HepG2 (cell line): Measurements from ENCODE around the gene ELP5. TPM values are rescaled to one million over a fixed set of nuclear protein-coding genes. Genes with fewer than 3 reads are reported as not detected.

ENCODE experiments used
- ARNT2 ChIP-seq: sonication (generic); formaldehyde crosslinking; IDR thresholded peaks from 2 replicates; pipeline ENCODE4 v1.8.0; 2022; ENCODE audit warnings: mild to moderate bottlenecking, low read depth, missing genetic modification reagents, moderate library complexity
- MEF2D ChIP-seq: sonication (generic); formaldehyde crosslinking; IDR thresholded peaks from 2 replicates; pipeline ENCODE4 v1.5.1; 2020; ENCODE audit warnings: mild to moderate bottlenecking, missing genetic modification reagents
- MTA3 ChIP-seq: sonication (generic); formaldehyde crosslinking; IDR thresholded peaks from 2 replicates; pipeline ENCODE4 v1.4.0; 2020; ENCODE audit warnings: missing genetic modification reagents
- MYC ChIP-seq: sonication (generic); formaldehyde crosslinking; IDR thresholded peaks from 2 replicates; pipeline ENCODE4 v1.9.0; 2021; ENCODE audit warnings: missing genetic modification reagents, borderline replicate concordance
- NR2C2 ChIP-seq: sonication (generic); formaldehyde crosslinking; IDR thresholded peaks from 2 replicates; pipeline ENCODE4 v1.4.0; 2020; ENCODE audit warnings: missing genetic modification reagents, mild to moderate bottlenecking, moderate library complexity, borderline replicate concordance
- ZNF20 ChIP-seq: sonication (generic); formaldehyde crosslinking; IDR thresholded peaks from 2 replicates; pipeline ENCODE4 v1.4.0; 2020; ENCODE audit warnings: mild to moderate bottlenecking, moderate library complexity, missing genetic modification reagents
- ZNF44 ChIP-seq: sonication (generic); formaldehyde crosslinking; IDR thresholded peaks from 2 replicates; pipeline ENCODE4 v1.5.1; 2020; ENCODE audit warnings: mild to moderate bottlenecking, missing genetic modification reagents
- ZNF614 ChIP-seq: IDR thresholded peaks from 2 replicates; pipeline ENCODE4 v1.6.1; 2018; ENCODE audit warnings: missing biosample characterization, missing genetic modification reagents, inconsistent platforms, borderline replicate concordance
- polyA plus RNA-seq, 8 experiments: library from polyadenylated mRNA; depleted of rRNA in 3 of 8; stranded (reverse) in 7 of 8; unstranded in 1 of 8; fragments of >200 nt; fragmentation: Illumina TruSeq in 4 of 8; extraction: Trizol in 4 of 8; gene quantifications; 2 replicates each; pipeline versions ENCODE4 v1.2.1 to v1.2.3, GENCODE V29; 2011 to 2016; ENCODE audit warnings: low read depth in 4 of 8, missing spikeins in 1 of 8, mixed read lengths in 1 of 8; ENCODE audit not compliant: insufficient read depth in 1 of 8
- total RNA-seq, 5 experiments: library from RNA; depleted of rRNA; stranded (reverse); fragments of >200 nt; fragmentation: Illumina TruSeq; extraction: Trizol; gene quantifications; 2 replicates each; pipeline ENCODE4 v1.2.3, GENCODE V29; 2016; ENCODE audit warnings: low read depth in 1 of 5
- TF ChIP-seq, protein P1 (sequence below): conservative IDR thresholded peaks from 2 replicates; pipeline ENCODE4 v1.6.1; 2018; ENCODE audit warnings: missing genetic modification reagents
- TF ChIP-seq, protein P2 (sequence below): IDR thresholded peaks from 2 replicates; pipeline ENCODE4 v1.6.1; 2018; ENCODE audit warnings: missing genetic modification reagents
- TF ChIP-seq, protein P3 (sequence below): sonication (generic); formaldehyde crosslinking; IDR thresholded peaks from 2 replicates; pipeline ENCODE4 v1.5.0; 2020; ENCODE audit warnings: mild to moderate bottlenecking, missing genetic modification reagents, moderate library complexity
- TF ChIP-seq, protein P4 (sequence below): sonication (generic); formaldehyde crosslinking; IDR thresholded peaks from 2 replicates; pipeline ENCODE4 v1.4.0; 2020; ENCODE audit warnings: missing genetic modification reagents
- TF ChIP-seq, protein P5 (sequence below): sonication (generic); formaldehyde crosslinking; IDR thresholded peaks from 2 replicates; pipeline ENCODE4 v1.8.1; 2023; ENCODE audit warnings: mild to moderate bottlenecking, missing genetic modification reagents
- TF ChIP-seq, protein P6 (sequence below): sonication (generic); formaldehyde crosslinking; IDR thresholded peaks from 2 replicates; pipeline ENCODE4 v1.4.0; 2020; ENCODE audit warnings: missing genetic modification reagents
- TF ChIP-seq, protein P7 (sequence below): sonication (generic); formaldehyde crosslinking; IDR thresholded peaks from 2 replicates; pipeline ENCODE4 v1.4.0; 2020; ENCODE audit warnings: missing genetic modification reagents; ENCODE audit errors: not compliant biosample characterization

Gene ELP5
- total and polyA plus RNA-seq, 2 of the 13 experiments (the other 11 are each of a cell fraction or from before 2014, with no cell fraction given): 67.6 to 69.8 TPM

DNA sequence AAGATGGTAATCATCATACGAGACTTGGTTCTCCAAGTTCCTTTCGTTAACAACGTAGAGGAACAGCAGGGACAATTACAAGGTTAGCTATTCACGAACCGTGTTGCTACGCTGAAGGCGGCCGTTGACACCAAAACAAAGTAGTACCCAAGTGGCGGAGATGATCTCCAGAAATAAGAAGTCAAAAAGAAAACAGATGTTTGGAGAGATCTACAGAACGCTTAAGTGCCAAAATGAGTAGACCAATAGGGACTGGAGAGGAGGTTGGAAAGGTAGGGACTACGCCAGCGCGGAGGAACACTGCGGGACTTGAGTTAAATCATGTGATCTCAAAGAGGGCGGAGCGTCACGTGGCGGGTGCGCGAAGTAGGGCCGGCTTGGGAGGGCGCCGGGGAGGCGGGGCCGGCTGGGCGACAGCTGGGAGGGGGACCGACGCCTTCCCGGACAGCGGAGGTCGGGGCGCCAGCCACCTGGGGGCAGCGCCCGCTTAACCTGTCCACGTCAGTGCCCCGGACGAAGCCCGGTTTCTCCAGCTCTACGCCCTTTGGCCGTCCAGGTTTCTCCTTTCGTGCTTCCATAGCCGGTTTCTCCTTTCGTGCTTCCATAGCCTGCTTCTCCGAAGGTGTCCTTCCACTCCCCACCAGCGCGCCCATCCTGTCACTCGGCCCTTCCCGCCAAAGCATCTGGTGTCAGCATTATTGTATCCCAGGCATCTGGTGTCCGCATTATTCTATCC, 9.1 kb upstream of the ELP5 start (continued):
- TF ChIP-seq, protein P1, sequence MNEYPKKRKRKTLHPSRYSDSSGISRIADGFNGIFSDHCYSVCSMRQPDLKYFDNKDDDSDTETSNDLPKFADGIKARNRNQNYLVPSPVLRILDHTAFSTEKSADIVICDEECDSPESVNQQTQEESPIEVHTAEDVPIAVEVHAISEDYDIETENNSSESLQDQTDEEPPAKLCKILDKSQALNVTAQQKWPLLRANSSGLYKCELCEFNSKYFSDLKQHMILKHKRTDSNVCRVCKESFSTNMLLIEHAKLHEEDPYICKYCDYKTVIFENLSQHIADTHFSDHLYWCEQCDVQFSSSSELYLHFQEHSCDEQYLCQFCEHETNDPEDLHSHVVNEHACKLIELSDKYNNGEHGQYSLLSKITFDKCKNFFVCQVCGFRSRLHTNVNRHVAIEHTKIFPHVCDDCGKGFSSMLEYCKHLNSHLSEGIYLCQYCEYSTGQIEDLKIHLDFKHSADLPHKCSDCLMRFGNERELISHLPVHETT (CRISPR knock-in tag): peak; percentile 84
- TF ChIP-seq MEF2D (CRISPR knock-in tag) (no peak), ZNF614 (CRISPR knock-in tag) (0 out of 2 replicates have a peak, but pooled peaks have one; percentile 62), ZNF44 (CRISPR knock-in tag) (no peak), ARNT2 (CRISPR knock-in tag) (peak; percentile 29), MYC (CRISPR knock-in tag) (peak; percentile 85), MTA3 (CRISPR knock-in tag) (no peak), NR2C2 (CRISPR knock-in tag) (peak; percentile 41; the same call in 1 of the 2 replicates), ZNF20 (CRISPR knock-in tag) (0 out of 2 replicates have a peak, but pooled peaks have one; percentile 20)
- TF ChIP-seq, protein P2, sequence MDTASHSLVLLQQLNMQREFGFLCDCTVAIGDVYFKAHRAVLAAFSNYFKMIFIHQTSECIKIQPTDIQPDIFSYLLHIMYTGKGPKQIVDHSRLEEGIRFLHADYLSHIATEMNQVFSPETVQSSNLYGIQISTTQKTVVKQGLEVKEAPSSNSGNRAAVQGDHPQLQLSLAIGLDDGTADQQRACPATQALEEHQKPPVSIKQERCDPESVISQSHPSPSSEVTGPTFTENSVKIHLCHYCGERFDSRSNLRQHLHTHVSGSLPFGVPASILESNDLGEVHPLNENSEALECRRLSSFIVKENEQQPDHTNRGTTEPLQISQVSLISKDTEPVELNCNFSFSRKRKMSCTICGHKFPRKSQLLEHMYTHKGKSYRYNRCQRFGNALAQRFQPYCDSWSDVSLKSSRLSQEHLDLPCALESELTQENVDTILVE (CRISPR knock-in tag): peak; percentile 58; the same call in 1 of the 2 replicates
- TF ChIP-seq, protein P3, sequence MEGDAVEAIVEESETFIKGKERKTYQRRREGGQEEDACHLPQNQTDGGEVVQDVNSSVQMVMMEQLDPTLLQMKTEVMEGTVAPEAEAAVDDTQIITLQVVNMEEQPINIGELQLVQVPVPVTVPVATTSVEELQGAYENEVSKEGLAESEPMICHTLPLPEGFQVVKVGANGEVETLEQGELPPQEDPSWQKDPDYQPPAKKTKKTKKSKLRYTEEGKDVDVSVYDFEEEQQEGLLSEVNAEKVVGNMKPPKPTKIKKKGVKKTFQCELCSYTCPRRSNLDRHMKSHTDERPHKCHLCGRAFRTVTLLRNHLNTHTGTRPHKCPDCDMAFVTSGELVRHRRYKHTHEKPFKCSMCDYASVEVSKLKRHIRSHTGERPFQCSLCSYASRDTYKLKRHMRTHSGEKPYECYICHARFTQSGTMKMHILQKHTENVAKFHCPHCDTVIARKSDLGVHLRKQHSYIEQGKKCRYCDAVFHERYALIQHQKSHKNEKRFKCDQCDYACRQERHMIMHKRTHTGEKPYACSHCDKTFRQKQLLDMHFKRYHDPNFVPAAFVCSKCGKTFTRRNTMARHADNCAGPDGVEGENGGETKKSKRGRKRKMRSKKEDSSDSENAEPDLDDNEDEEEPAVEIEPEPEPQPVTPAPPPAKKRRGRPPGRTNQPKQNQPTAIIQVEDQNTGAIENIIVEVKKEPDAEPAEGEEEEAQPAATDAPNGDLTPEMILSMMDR (CRISPR knock-in tag): peak; percentile 64
- TF ChIP-seq, protein P4, sequence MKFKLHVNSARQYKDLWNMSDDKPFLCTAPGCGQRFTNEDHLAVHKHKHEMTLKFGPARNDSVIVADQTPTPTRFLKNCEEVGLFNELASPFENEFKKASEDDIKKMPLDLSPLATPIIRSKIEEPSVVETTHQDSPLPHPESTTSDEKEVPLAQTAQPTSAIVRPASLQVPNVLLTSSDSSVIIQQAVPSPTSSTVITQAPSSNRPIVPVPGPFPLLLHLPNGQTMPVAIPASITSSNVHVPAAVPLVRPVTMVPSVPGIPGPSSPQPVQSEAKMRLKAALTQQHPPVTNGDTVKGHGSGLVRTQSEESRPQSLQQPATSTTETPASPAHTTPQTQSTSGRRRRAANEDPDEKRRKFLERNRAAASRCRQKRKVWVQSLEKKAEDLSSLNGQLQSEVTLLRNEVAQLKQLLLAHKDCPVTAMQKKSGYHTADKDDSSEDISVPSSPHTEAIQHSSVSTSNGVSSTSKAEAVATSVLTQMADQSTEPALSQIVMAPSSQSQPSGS (CRISPR knock-in tag): peak; percentile 57; the same call in 1 of the 2 replicates
- TF ChIP-seq, protein P5, sequence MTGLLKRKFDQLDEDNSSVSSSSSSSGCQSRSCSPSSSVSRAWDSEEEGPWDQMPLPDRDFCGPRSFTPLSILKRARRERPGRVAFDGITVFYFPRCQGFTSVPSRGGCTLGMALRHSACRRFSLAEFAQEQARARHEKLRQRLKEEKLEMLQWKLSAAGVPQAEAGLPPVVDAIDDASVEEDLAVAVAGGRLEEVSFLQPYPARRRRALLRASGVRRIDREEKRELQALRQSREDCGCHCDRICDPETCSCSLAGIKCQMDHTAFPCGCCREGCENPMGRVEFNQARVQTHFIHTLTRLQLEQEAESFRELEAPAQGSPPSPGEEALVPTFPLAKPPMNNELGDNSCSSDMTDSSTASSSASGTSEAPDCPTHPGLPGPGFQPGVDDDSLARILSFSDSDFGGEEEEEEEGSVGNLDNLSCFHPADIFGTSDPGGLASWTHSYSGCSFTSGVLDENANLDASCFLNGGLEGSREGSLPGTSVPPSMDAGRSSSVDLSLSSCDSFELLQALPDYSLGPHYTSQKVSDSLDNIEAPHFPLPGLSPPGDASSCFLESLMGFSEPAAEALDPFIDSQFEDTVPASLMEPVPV (CRISPR knock-in tag): peak; percentile 28; the same call in 1 of the 2 replicates
- TF ChIP-seq, protein P6, sequence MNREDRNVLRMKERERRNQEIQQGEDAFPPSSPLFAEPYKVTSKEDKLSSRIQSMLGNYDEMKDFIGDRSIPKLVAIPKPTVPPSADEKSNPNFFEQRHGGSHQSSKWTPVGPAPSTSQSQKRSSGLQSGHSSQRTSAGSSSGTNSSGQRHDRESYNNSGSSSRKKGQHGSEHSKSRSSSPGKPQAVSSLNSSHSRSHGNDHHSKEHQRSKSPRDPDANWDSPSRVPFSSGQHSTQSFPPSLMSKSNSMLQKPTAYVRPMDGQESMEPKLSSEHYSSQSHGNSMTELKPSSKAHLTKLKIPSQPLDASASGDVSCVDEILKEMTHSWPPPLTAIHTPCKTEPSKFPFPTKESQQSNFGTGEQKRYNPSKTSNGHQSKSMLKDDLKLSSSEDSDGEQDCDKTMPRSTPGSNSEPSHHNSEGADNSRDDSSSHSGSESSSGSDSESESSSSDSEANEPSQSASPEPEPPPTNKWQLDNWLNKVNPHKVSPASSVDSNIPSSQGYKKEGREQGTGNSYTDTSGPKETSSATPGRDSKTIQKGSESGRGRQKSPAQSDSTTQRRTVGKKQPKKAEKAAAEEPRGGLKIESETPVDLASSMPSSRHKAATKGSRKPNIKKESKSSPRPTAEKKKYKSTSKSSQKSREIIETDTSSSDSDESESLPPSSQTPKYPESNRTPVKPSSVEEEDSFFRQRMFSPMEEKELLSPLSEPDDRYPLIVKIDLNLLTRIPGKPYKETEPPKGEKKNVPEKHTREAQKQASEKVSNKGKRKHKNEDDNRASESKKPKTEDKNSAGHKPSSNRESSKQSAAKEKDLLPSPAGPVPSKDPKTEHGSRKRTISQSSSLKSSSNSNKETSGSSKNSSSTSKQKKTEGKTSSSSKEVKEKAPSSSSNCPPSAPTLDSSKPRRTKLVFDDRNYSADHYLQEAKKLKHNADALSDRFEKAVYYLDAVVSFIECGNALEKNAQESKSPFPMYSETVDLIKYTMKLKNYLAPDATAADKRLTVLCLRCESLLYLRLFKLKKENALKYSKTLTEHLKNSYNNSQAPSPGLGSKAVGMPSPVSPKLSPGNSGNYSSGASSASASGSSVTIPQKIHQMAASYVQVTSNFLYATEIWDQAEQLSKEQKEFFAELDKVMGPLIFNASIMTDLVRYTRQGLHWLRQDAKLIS (CRISPR knock-in tag): peak; percentile 71; the same call in 1 of the 2 replicates
- TF ChIP-seq, protein P7, sequence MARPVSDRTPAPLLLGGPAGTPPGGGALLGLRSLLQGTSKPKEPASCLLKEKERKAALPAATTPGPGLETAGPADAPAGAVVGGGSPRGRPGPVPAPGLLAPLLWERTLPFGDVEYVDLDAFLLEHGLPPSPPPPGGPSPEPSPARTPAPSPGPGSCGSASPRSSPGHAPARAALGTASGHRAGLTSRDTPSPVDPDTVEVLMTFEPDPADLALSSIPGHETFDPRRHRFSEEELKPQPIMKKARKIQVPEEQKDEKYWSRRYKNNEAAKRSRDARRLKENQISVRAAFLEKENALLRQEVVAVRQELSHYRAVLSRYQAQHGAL (CRISPR knock-in tag): no peak
